Activated effector memory CD4-positive, alpha-beta T cell treated with Interleukin-2 at 50 U/mL for 16 hours (primary cell): ENCODE measurements around the gene LTBR.
A peak's percentile ranks its signal among the peaks of the same experiment; 100 is the strongest.
"Not testable (repeated sequence)": the region's sequence is repeated elsewhere in the genome, so short reads cannot be mapped to it uniquely, and the experiment has no call there.

Experiments
- DNase-seq: peaks from one replicate; pipeline ENCODE4 v3.0.0-alpha.2; 2020

LTBR gene

GRCh38 chr12:6383572-6384498, at the start of gene LTBR:
Gene LTBR, plus strand, starts transcription at chr12:6384162. Its CDS starts 197 bp downstream, at chr12:6384359.
- DNase-seq, result no peak

GRCh38 chr12:6334359-6334758, 49.6 kb upstream of the LTBR start:
- no peak for DNase-seq

GRCh38 chr12:6334940-6335450, 49.0 kb upstream of the LTBR start:
- DNase-seq, result no peak

GRCh38 chr12:6335451-6336078, 48.4 kb upstream of the LTBR start:
- DNase-seq, result peak; percentile 79

GRCh38 chr12:6336079-6336888, 47.7 kb upstream of the LTBR start:
- DNase-seq, result peak; percentile 38

- DNase-seq, result peak; percentile 65
Measured at GRCh38 chr12:6336889-6337853, 46.8 kb upstream of the LTBR start.

GRCh38 chr12:6337958-6338433, 46.0 kb upstream of the LTBR start:
- no peak for DNase-seq

- DNase-seq, result not testable (repeated sequence)
Measured at GRCh38 chr12:6338536-6338935, 45.4 kb upstream of the LTBR start.

- no peak for DNase-seq
Measured at GRCh38 chr12:6338955-6339354, 45.0 kb upstream of the LTBR start.

GRCh38 chr12:6340032-6340638, 43.8 kb upstream of the LTBR start:
- no peak for DNase-seq

- no peak for DNase-seq
Measured at GRCh38 chr12:6340745-6341416, 43.1 kb upstream of the LTBR start.

- DNase-seq, result peak; percentile 22
Measured at GRCh38 chr12:6341417-6342139, 42.4 kb upstream of the LTBR start, which contains the start of gene TNFRSF1A. Gene TNFRSF1A, minus strand, starts transcription at chr12:6342076. Its CDS starts 262 bp downstream, at chr12:6341814.

- DNase-seq, result no peak
Measured at GRCh38 chr12:6342140-6342889, 41.6 kb upstream of the LTBR start.

- DNase-seq, result no peak
Measured at GRCh38 chr12:6343518-6343917, 40.4 kb upstream of the LTBR start.

GRCh38 chr12:6344101-6344660, 39.8 kb upstream of the LTBR start:
- DNase-seq, result not testable (repeated sequence)

GRCh38 chr12:6345319-6346091, 38.5 kb upstream of the LTBR start:
- no peak for DNase-seq

- no peak for DNase-seq
Measured at GRCh38 chr12:6346235-6346832, 37.6 kb upstream of the LTBR start.
